Islet precursor cell (in vitro differentiated cells): ENCODE measurements around the gene DCAF5.
A peak's percentile ranks its signal among the peaks of the same experiment; 100 is the strongest.
"Not testable (repeated sequence)": the region's sequence is repeated elsewhere in the genome, so short reads cannot be mapped to it uniquely, and the experiment has no call there.

ENCODE experiments used
- DNase-seq: peaks from one replicate; pipeline ENCODE4 v3.0.0-alpha.2; 2018

Gene DCAF5

DNA sequence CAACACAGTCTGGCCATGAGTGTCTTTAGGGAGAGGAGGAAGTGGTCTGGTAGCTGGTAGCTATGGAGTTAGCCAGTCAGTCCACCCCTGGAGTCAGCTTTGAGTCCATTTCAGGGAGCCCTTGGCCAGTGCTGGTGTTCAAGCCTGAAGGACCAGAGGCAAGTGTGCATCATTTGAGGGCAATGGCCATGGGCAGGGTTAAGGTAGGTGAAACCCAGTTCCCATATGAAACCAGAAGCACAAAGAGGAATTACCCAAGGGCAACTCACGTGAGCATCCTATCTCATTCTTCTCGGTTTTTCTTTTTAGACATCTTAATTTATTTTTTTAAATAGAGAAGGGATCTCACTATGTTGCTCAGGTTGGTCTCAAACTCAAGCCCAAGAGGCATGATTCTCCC lies 112.6 kb downstream of the DCAF5 start:
- DNase-seq = no peak

DNA sequence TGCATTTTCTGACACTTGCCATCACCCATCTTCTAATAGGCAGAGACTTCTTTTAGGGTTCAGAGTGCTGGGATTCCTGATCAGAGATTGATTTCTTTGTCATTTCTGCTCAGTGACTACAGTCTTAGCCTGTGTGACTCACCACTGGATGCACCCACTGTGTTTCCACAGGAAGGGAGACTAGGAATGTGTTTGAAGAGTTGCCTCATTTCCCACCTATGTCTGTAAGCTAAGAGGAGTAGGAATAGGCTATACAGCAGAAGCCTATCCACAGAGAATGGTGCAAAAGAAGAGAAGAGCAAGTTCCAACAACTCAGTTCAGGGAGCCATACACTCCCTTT lies 113.7 kb downstream of the DCAF5 start:
- peak; percentile 82 for DNase-seq

DNA sequence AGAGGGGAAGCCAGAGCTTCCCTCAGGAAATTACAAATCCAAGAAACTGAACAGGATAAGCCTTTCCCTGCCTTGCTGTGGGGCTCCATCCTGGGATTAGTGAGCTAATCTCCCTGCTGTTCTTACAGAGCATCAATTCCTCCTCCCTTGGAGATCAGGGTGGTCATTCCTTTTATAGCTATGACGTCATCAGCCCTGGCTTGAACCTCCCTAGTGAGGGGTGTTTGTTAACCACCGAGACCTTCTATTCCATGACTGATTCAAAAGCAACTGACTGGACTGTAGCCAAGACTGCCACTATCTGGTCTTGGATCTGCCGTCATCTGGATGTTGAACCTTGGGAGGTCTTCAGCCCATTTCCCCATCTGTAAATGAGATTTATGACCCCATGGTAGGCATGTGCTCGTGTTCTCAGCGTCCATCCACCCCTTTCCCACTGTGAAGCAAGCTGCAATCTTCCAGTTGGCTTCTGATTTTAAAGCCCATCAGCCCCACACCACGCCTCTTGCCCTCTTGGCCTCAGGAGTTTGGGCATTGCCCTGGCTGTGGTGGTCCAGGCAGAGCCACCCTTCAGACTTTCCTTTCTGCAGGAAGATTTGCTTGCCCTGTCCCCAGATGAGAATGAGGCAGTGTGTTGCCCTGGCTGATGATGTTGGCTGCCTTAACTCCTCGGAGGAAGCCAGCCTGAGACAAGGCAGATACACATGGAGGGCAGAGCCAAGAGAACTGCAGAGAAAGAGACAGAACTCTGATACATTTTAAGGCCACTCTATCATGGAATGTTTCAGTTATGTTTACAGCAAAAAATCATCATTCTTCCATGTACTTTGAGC lies 114.2 kb downstream of the DCAF5 start:
- DNase-seq = peak; percentile 71

DNA sequence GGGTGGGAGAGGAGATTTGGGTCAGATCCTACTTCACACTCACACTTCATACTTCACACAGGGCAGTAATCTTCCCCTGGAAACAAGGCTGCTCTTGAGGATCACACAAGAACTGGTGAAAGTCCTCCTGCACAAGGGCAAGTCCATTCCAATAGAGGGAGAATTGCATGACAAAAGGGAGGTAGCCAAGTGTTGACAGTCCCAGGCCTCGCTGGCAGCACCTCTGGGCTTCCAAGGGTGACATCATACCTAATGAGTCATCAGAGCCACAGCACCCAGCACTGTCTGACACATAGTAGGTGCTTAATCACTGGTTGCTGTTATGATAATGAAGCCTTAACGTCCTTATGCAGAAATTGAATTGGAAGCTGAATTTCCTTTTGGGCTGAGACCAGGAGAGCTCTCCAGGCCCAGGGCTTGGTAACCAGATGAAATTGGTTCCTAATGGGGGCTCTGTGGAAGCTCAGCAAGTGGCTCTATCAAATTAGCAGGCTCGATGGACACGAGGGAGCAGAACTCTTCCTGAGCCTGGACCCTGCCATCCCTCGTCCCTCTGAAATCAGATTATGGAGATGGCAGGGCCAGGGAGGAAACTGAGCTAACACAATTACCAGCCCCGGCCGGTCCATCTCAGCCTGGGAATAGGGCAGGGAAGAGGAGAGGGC lies 115.0 kb downstream of the DCAF5 start:
- peak; percentile 62 for DNase-seq

DNA sequence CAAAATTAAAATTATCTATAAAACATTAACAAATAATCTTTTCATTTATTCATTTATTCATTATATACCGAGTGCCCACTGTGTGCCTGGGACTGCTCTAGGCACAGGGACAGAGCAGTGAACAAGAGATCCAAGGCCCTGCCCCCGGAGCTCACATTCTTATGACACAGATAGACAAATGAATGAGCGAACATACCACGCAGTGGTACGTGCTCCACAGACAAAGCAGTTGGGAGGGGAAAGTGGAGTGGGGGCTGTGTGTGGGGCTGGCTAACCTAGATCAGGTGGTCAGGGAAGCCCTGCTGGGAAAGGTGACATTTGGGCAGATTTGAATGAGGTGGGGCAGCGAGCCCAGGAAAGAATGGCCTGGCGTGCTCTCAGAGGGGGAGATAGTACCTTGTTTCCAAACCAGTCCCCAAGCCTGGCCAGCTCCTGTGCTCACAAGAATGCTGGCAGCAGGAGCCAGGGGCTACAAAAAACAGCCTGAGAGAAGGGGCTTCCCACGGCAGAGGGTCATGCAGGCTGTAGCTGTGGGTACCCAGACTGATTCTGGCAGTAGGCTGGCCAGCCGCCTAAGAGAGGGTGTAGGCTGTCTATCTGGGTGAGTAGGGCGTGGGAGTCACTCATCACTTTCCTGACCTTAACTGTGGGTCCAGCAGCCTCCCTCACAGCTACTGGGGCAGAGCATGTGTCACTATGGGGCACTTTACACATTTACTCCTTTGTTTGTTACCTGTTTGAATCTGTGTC lies 116.0 kb downstream of the DCAF5 start:
- peak; percentile 61 for DNase-seq

DNA sequence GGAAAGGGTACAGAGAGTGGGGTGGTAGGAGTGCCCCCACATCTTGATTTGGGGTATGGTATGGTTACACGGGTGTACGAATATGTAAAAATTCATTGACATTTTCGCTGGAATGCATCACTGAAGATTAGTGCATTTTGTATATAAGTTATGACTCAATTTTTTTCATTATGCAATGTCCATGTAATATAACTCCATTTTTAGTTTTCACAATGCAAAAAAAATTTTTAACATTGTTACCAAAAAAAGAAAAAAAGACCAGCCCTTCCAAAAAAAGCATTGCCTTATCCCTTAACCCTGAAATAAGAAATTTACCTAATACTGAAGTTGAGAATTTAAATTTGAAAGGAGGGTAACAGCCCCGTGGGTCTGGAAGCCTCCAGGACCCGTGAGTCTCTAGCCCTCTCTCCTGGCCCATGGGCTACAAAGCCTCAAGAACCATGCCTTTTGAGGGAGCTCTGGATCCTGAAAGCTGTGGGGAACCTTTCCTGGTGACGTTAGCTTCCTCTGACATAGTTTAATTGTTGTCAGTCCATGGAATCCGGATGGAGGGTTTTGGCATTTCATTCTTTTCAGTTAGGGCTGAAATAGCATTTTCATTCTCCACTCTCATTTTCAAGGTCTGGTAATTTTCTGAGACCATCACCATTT lies 118.2 kb downstream of the DCAF5 start:
- DNase-seq = no peak

DNA sequence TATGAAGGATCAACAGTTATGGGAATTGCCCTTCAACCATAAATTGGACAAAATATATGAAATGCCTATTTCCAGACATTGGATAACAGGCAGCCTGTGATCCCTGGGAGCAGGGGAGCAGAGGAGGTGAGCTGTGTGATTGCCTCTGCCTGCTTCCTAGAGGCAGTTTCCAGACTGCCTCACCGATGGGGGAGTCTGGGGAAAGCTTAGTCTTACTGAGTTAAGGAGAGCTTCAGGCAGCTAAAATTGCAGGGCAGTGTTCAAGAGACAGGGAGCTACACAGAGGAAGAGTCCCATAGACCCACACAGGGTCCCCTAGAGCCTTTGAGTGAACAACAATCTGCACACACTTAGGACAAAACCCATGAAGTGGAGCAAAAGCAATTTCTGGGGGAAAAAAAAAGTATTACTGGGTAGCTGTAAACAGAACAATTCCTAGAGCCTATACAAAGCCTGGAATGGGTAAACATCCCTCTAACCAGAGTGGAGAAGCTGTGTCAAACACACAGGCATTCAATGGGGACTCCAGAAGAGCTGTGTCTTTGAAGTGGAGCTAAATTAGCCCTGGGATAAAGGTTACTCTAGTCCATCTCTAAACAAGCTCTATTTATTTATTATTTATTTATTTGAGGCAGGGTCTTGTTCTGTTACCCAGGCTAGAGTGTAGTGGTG lies 125.5 kb downstream of the DCAF5 start:
- no peak for DNase-seq

DNA sequence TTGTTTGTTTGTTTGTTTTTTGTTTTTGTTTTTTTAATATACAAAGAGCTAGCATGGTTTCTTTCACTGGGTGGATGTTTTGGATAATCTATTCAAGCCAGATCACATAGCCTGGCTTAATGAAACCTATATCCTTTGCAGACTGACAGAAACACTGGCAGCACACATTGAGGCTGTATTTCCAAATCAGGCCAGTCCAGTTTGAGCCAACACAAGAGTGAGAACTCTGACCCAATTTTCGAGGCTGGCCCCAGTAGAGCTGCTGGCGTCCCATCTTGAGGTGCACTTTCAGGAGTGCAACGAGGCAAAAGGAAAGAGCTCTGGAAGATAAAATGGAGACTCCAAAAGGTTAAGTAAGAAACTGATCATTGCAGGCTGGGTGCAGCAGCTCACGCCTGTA lies 129.9 kb downstream of the DCAF5 start:
- no peak for DNase-seq

DNA sequence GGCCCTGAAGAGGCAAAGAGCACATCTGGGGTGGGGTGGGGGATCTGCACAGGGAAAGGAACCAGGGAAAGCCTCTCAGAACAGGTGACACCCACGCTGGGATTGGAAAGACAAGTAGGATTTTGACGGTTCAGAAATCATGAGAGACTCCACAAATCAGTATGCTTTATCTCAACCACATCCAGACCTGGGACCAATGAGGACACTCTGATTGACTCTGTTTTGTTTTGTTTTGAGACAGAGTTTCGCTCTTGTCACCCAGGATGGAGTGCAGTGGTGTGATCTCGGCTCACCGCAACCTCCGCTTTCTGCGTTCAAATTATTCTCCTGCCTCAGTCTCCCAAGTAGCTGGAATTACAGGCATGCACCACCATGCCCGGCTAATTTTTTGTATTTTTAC lies 130.8 kb downstream of the DCAF5 start:
- DNase-seq = not testable (repeated sequence)

DNA sequence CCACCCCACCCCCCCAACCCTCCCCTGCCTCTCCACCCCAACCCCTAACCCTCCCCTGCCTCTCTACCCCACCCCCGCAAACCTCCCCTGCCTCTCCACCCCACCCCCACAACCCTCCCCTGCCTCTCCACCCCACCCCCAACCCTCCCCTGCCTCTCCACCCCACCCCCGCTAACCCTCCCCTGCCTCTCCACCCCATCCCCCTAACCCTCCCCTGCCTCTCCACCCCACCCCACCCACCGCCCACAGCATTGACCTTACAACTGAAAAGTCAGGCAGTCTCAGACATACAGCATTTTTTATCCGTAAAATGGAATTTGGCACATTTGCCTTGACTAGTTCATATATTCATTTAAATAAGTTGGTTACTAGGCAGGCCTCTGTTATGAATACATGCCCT lies 135.2 kb downstream of the DCAF5 start:
- no peak for DNase-seq

DNA sequence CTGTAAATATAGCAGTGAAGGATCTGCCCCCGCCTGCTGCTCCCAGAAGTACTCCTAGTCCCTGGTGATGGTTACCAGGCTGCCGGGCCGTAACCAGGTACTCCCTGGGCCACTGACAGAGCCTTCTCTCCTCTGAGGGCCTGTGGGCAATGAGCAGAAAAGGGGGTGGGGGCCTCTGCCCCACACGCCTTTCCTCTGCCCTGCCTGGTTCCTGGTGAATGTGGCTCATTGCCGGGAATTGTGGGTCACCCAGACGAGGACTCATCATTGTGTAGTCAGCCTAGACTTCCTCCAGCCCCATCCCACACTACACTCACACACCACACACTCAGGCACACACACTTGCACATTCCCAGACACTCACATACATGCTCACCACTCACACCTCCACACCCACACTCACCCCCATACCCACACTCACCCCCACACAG lies 138.1 kb downstream of the DCAF5 start:
- no peak for DNase-seq

DNA sequence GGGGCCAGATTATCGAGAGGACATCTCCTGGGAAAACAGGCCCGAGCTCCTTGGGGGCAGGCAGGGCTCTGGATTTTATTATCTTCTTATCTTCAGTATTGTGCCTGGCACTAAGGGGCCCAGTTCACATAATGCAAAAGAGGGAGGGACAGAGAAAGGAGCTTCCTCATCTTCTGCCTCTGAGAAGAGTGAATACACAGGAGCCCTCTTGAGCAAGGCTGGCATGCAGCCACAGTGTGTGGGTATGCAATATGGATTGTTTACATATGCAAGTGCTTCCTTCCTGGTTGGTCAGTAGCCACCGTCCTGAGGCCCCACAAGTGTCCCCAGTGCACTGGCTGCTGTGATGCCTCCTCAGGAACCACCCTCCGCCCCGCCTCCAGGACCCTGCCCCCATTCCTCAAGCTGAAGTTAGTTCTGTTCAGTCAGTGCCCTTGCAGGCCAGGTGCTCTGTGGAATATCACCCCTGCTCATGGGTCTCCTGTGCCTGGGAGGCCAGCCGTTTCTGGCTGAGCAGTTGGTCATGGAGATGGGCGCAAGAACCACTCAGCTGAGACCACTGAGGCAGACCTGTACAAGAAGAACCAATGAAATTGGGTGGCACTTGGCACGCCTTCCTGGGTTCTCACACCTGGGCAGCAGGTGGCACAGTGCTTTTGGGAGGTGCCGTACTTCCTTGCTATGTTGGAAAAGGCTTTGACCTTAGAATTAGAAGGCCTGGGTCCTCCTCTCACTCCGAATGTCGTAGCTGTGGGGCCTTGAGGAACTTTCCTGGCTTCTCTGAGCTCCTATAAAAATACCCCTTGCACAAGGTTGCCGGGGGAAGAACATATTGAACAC lies 138.8 kb downstream of the DCAF5 start:
- peak; percentile 71 for DNase-seq

DNA sequence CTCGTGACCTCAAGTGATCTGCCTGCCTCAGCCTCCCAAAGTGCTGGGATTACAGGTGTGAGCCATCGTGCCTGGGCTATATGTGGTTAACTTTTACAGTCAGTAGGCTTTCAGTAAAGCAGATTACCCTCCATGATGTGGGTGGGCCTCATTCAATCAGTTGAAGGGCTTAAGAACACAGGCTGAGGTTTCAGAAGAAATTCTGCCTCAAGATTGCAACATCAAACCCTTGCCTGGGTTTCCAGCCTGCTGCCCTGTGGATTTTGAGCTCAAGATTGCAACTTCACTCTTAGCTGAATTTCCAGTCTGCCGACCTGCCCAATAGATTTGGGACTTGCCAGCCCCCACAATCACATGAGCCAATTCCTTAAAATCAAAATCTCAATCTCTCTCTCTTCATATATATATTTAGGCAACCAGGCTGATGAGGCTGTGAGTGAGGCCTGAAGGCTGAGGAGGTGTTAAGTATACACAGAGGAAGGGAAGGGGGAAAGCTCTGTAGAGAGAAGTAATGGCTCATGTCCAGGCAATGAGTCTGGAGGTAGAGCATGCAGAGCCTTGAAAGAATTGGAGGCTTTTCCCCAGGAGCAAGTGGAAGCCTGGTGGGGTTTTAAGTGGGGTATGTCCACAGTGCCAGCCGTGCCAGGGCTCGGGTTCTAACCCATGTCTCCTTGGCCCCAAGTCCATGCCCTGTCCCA lies 140.5 kb downstream of the DCAF5 start:
- no peak for DNase-seq

DNA sequence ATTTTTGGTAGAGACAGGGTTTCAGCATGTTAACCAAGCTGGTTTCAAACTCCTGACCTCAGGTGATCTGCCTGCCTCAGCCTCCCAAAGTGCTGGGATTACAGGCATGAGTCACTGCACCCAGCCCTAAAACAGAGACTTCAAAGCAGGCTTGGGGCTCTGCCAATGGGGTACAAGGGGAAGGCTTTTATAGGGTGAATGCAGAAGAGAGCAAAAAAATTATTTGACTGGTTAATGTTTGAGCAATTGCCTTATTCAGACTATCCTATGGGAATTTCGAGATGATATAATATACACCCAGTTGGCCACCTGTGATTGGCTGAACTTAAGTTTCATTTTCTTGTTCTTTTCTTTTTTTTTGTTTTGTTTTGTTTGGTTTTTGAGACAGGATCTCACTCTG lies 142.3 kb downstream of the DCAF5 start:
- no peak for DNase-seq

DNA sequence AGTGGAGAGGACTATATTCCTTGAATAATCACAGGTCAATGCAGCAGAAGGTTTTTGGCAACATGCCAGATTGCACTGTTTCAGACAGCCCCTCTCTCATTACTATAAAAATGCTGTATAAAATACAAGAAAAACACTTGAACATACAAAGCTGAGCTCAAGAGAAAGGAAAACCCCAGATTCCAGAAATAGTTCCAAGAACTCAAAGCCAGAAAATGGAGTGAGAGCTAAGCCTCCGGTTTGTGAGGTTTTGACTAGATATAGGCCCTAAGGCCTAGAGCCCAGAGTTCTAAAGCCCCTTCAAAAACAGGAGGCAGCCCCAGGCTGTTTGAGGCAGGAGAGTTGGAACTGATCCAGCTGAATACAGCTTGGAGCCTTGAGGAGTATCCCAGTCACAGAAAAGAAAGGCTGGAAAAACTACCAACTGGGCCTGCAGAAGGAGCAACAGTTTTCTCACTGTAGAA lies 144.5 kb downstream of the DCAF5 start:
- DNase-seq = no peak

DNA sequence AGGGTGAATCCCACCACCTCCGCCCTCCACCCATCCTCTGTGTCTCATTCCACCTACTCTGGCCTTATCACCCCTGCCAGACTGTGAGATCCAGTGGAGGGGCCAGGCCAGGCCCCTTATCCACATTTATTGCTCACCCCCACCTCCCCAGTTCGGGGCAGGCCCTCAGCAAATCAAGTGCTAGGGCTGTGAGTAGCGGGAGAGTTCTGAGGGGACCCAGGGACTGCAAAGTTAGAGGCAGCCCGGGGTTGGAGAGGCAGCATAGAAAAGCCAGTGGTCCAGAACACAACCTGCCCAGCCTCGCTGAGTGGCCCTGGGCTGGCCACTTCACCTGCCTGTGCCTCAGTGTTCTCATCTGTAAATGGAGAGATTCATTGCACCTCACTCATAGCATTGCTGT lies 146.6 kb downstream of the DCAF5 start:
- no peak for DNase-seq

DNA sequence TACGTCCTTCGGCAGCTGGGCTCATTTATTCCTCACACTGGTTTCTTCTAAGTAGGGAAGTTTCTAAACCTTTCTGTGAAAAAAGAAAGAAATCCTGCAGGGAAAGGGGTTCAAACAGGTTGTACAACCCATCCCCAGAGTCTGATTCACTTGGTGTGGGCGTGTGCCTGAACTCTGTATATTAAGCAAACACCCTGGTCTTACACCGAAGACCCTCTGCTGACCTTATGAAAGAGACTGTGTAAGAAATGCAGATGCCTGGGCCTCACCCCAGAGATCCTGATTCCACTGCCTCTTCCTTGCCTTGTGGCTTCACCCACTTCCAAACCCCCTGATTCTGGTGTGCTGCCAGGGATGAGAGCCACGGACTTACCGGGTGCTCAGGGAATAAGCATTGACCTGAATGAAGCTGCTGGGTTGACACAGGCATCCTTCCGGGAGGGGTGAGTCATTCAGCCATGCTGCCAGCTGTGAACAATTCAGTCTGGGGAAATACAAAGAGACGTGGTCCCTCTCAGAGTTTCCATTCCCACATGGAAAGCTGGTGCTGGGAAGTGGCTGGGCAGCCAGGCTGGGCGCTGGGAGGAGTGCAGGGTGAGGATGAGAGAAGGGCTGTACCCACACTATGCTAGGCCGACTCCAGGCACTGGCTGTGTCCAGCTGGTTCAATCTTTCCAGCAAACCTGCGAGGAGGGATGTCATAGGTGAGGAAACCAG lies 147.3 kb downstream of the DCAF5 start:
- DNase-seq = peak; percentile 91

DNA sequence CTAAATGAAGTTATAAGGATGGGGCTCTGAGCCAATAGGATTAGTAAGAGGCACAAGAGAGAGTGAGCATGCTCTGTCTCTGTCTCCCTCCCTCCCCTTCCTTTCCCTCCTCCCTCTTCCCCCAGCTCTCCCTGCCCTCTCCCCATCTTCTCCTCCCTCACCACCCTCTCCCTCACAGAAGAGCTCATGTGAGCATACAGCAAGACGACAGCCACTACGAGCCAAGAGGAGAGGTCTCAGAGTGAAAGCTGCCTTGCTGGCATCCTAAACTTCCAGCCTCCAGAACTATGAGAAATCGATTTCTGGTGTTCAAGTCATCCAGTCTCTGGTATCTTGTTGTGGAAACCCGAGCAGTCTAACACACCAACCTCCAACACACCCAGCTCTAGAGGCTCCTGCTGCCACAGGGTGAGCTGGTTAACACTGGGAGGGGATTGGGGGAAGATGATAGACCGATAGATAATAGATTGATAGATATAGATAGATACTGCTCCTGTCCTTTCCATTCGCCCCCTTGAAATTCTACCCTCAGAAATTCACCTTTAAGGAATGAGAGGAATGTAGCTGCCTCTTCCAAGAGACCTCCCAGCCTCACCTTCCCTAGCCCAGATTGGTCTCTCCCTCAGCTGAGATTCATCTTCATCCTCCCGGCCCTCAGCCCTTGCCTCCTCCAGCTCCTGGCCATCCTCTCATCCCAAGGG lies 148.0 kb downstream of the DCAF5 start:
- no peak for DNase-seq

DNA sequence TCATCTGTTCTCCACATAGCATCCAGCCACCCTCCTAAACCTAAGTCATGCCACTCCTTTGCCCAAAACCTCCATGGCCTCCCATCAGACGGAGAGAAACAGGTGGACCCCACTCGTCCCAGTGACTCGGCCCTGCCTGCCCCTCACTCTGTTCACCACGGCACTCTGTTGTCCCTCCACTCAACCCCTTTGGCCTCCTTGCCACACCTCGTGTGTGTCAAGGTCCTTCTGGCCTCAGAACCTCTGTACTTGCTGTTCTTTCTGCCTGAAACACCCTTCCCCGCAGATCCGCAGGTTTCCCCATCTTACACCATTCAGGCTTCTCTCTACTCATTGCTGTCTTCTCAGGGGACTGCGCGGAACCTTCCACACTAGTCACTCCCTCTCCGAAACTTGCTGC lies 149.3 kb downstream of the DCAF5 start:
- DNase-seq = no peak

DNA sequence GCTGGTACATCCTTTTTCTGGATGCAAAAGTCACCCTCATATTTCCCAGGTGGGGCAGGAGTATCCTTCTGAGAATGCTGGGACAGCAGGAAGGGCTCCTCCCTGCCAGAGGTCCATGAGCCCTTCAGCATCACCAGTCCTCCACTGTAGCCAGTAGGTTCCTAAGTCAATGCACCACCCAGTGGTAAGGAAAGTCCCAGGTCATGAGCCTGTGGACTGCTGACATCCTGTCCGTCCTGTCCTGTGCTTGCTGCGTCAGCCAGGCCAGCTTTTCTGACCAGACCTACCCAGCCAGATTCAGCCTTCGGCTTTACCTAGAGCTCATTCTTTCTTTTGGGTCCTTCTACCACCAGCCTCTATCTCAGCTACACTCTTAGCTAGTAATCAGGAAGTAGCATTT lies 150.8 kb downstream of the DCAF5 start:
- peak; percentile 91 for DNase-seq
